Fibroblast of lung (primary cell): ENCODE measurements around the gene C1QB. TPM values are rescaled to one million over a fixed set of nuclear protein-coding genes. Genes with fewer than 3 reads are reported as not detected.

Experiments
- DNase-seq, 2 donors: peaks; one replicate each; pipeline versions ENCODE4 v3.0.0 to v3.0.0-alpha.2; 2010; ENCODE audit warnings: low read depth in 2 of 2
- H2AFZ ChIP-seq: 2 replicates; pipeline ENCODE4 v1.5.1; 2012; ENCODE audit warnings: low read length, control low read depth, inconsistent platforms
- H3K27ac ChIP-seq: 2 replicates; pipeline ENCODE4 v1.5.1; 2011; ENCODE audit warnings: low read length, control low read depth; ENCODE audit not compliant: insufficient read depth
- H3K27me3 ChIP-seq: 2 replicates; pipeline ENCODE4 v1.5.1; 2011; ENCODE audit warnings: mild to moderate bottlenecking, low read length; ENCODE audit not compliant: control insufficient read depth, insufficient read depth
- H3K36me3 ChIP-seq: 2 replicates; pipeline ENCODE4 v1.5.1; 2011; ENCODE audit warnings: low read length; ENCODE audit not compliant: control insufficient read depth, insufficient read depth
- H3K4me1 ChIP-seq: 2 replicates; pipeline ENCODE4 v1.5.1; 2011; ENCODE audit warnings: low read length; ENCODE audit not compliant: control insufficient read depth, insufficient read depth; ENCODE audit errors: extremely low read depth
- H3K4me2 ChIP-seq: 2 replicates; pipeline ENCODE4 v1.5.1; 2011; ENCODE audit warnings: low read length, control low read depth; ENCODE audit not compliant: insufficient read depth; ENCODE audit errors: extremely low read depth
- H3K4me3 ChIP-seq, 4 experiments: fragments of 200-600 bp in 1 of 4; sonication (generic) in 1 of 4; replicated peaks in 1 of 4; 2 replicates each; pipeline ENCODE4 v1.5.1; 2011 to 2016; ENCODE audit warnings: low read length in 4 of 4, low read depth in 3 of 4, mild to moderate bottlenecking in 3 of 4, control low read depth in 2 of 4, inconsistent platforms in 1 of 4, mixed read lengths in 1 of 4; ENCODE audit not compliant: insufficient read depth in 1 of 4; ENCODE audit errors: control extremely low read depth in 1 of 4
- H3K79me2 ChIP-seq: 2 replicates; pipeline ENCODE4 v1.5.1; 2012; ENCODE audit warnings: mild to moderate bottlenecking, low read length, inconsistent platforms; ENCODE audit not compliant: control insufficient read depth, insufficient read depth
- H3K9ac ChIP-seq: 2 replicates; pipeline ENCODE4 v1.5.1; 2011; ENCODE audit warnings: mild to moderate bottlenecking, low read length, control low read depth; ENCODE audit not compliant: insufficient read depth
- H3K9me3 ChIP-seq: 2 replicates; pipeline ENCODE4 v1.5.1; 2012; ENCODE audit warnings: low read depth, low read length; ENCODE audit not compliant: control insufficient read depth, insufficient read depth
- H4K20me1 ChIP-seq: 2 replicates; pipeline ENCODE4 v1.5.1; 2011; ENCODE audit warnings: low read length; ENCODE audit not compliant: control insufficient read depth, insufficient read depth; ENCODE audit errors: extremely low read depth
- CTCF ChIP-seq, 2 donors: IDR thresholded peaks in 1 of 2; conservative IDR thresholded peaks in 1 of 2; 1 replicate in 1 of 2; 2 replicates in 1 of 2; pipeline ENCODE4 v1.5.1; 2011 to 2012; ENCODE audit warnings: low read length in 2 of 2, control low read depth in 1 of 2, inconsistent platforms in 1 of 2, low read depth in 1 of 2, mild to moderate bottlenecking in 1 of 2
- EZH2 ChIP-seq: IDR thresholded peaks from 2 replicates; pipeline ENCODE4 v1.5.1; 2012; ENCODE audit warnings: low read length, control low read depth, mild to moderate bottlenecking; ENCODE audit errors: missing control alignments
- polyA plus RNA-seq, 2 donors: library from polyadenylated mRNA; depleted of rRNA in 1 of 2; stranded (reverse) in 1 of 2; unstranded in 1 of 2; fragments of >200 nt; gene quantifications; 2 replicates each; pipeline ENCODE4 v1.2.1, GENCODE V29; 2011 to 2012; ENCODE audit warnings: missing spikeins in 1 of 2
- total RNA-seq: library from RNA; depleted of rRNA; stranded (reverse); fragments of >200 nt; gene quantifications from 2 replicates; pipeline ENCODE4 v1.2.1, GENCODE V29; 2014

The C1QB gene
- total and polyA plus RNA-seq, 2 donors (not counting 1 experiment from before 2014, with no cell fraction given) = not detected

GRCh38 chr1:22691031-22691753 lies 38.2 kb downstream of the C1QB start:
- Histone ChIP-seq H3K4me2 (no peak overlapping the region), H3K4me1 (peaks cover 4% of the 10 kb centered on the region), H2AFZ (no peak overlapping the region), H3K27ac (no peak overlapping the region), H3K4me3 (no peak overlapping the region), H4K20me1 (no peaks in the 10 kb centered on the region), H3K27me3 (no peaks in the 10 kb centered on the region), H3K36me3 (no peaks in the 10 kb centered on the region), H3K9me3 (no peaks in the 10 kb centered on the region), H3K9ac (no peak overlapping the region), H3K79me2 (no peaks in the 10 kb centered on the region)
- TF ChIP-seq CTCF (conservative IDR thresholded peaks at IDR 0.05 in 1 of 2, IDR thresholded peaks at IDR 0.05 in 1 of 2; ENCODE audit: low read depth in 1 of 2, low read length in 2 of 2) (no peak), EZH2 (no peak)
- peak in 1 of 2 donors; percentile 28 for DNase-seq

GRCh38 chr1:22694172-22694571 lies 41.1 kb downstream of the C1QB start:
- Histone ChIP-seq H3K9me3 (no peaks in the 10 kb centered on the region), H3K4me1 (peaks cover 4% of the 10 kb centered on the region), H3K79me2 (no peaks in the 10 kb centered on the region), H3K4me3 (no peak overlapping the region), H3K36me3 (no peaks in the 10 kb centered on the region), H3K4me2 (no peak overlapping the region), H3K27me3 (no peaks in the 10 kb centered on the region), H3K27ac (no peak overlapping the region), H3K9ac (no peak overlapping the region), H2AFZ (no peak overlapping the region), H4K20me1 (no peaks in the 10 kb centered on the region)
- TF ChIP-seq CTCF (conservative IDR thresholded peaks at IDR 0.05 in 1 of 2, IDR thresholded peaks at IDR 0.05 in 1 of 2; ENCODE audit: low read depth in 1 of 2, low read length in 2 of 2) (no peak), EZH2 (no peak)
- no peak for DNase-seq

GRCh38 chr1:22696610-22697009 lies 43.6 kb downstream of the C1QB start:
- no peak for TF ChIP-seq EZH2
- TF ChIP-seq CTCF (conservative IDR thresholded peaks at IDR 0.05 in 1 of 2, IDR thresholded peaks at IDR 0.05 in 1 of 2; ENCODE audit: low read depth in 1 of 2, low read length in 2 of 2) = no peak
- no peaks in the 10 kb centered on the region for H3K9me3 ChIP-seq
- no peaks in the 10 kb centered on the region for H3K27me3 ChIP-seq
- no peak overlapping the region for H3K27ac ChIP-seq
- H3K36me3 ChIP-seq = no peaks in the 10 kb centered on the region
- H3K4me3 ChIP-seq = no peak overlapping the region
- H2AFZ ChIP-seq = no peak overlapping the region
- no peak for DNase-seq
- no peak overlapping the region for H3K4me2 ChIP-seq
- H3K79me2 ChIP-seq = no peaks in the 10 kb centered on the region
- no peaks in the 10 kb centered on the region for H3K4me1 ChIP-seq
- no peak overlapping the region for H3K9ac ChIP-seq
- H4K20me1 ChIP-seq = no peaks in the 10 kb centered on the region
